CD4-positive, CD25-positive, alpha-beta regulatory T cell (primary cell): ENCODE measurements around the gene CTF1. TPM values are rescaled to one million over a fixed set of nuclear protein-coding genes. Genes with fewer than 3 reads are reported as not detected.

ENCODE experiments used
- ATAC-seq, 2 donors: fragments of 150-1000 bp; cut with Tn5 transposase; one replicate each; pipeline ENCODE4 v1.10.0; 2021; ENCODE audit warnings: low read depth in 2 of 2, moderate number of reproducible peaks in 2 of 2, moderate library complexity in 1 of 2
- DNase-seq, 3 donors: peaks; one replicate each; pipeline versions ENCODE4 v3.0.0 to v3.0.0-alpha.2; 2012 to 2022; ENCODE audit warnings: mixed read lengths in 1 of 3
- H3K27ac ChIP-seq: one replicate; pipeline ENCODE4 v1.7.0; 2013; ENCODE audit warnings: mild to moderate bottlenecking, low read length; ENCODE audit not compliant: insufficient read depth, poor library complexity, severe bottlenecking
- H3K27me3 ChIP-seq: one replicate; pipeline ENCODE4 v1.7.0; 2013; ENCODE audit warnings: low read length; ENCODE audit not compliant: control insufficient read depth, insufficient read depth
- H3K36me3 ChIP-seq: one replicate; pipeline ENCODE4 v1.7.0; 2013; ENCODE audit warnings: mild to moderate bottlenecking, low read length, moderate library complexity; ENCODE audit not compliant: control insufficient read depth, insufficient read depth
- H3K4me1 ChIP-seq: 2 replicates; pipeline ENCODE4 v1.7.0; 2013; ENCODE audit warnings: mild to moderate bottlenecking, low read length; ENCODE audit not compliant: insufficient read depth, control insufficient read depth, poor library complexity, severe bottlenecking
- H3K4me3 ChIP-seq: one replicate; pipeline ENCODE4 v1.7.0; 2013; ENCODE audit warnings: low read depth, mild to moderate bottlenecking, low read length, moderate library complexity
- H3K9me3 ChIP-seq, 2 experiments: 1 replicate in 1 of 2; 2 replicates in 1 of 2; pipeline ENCODE4 v1.7.0; 2013; ENCODE audit warnings: low read length in 2 of 2, mild to moderate bottlenecking in 1 of 2, moderate library complexity in 1 of 2; ENCODE audit not compliant: control insufficient read depth in 2 of 2
- H3K27ac Mint-ChIP-seq, 3 donors: one replicate each; pipeline ENCODE4 v1.8.0; 2020 to 2022; ENCODE audit warnings: mild to moderate bottlenecking in 3 of 3, mixed read lengths in 3 of 3, moderate library complexity in 2 of 3
- H3K27me3 Mint-ChIP-seq: one replicate; pipeline ENCODE4 v1.8.0; 2022; ENCODE audit warnings: mild to moderate bottlenecking, mixed read lengths
- H3K36me3 Mint-ChIP-seq: one replicate; pipeline ENCODE4 v1.8.0; 2020; ENCODE audit warnings: mixed read lengths
- H3K4me1 Mint-ChIP-seq, 4 donors: one replicate each; pipeline ENCODE4 v1.8.0; 2020 to 2022; ENCODE audit warnings: mixed read lengths in 4 of 4, mild to moderate bottlenecking in 1 of 4
- H3K4me3 Mint-ChIP-seq, 4 donors: one replicate each; pipeline ENCODE4 v1.8.0; 2020 to 2022; ENCODE audit warnings: mild to moderate bottlenecking in 4 of 4, mixed read lengths in 4 of 4, moderate library complexity in 3 of 4
- H3K9me3 Mint-ChIP-seq, 7 donors: one replicate each; pipeline ENCODE4 v1.8.0; 2020 to 2022; ENCODE audit warnings: mixed read lengths in 7 of 7, mild to moderate bottlenecking in 3 of 7, moderate library complexity in 2 of 7
- polyA plus RNA-seq, 4 donors: library from polyadenylated mRNA; unstranded; fragments of 300-500 nt; fragmentation: Illumina TruSeq; gene quantifications; one replicate each; pipeline ENCODE4 v1.2.3, GENCODE V29; 2021
- total RNA-seq: library from RNA; stranded (reverse); gene quantifications from one replicate; pipeline ENCODE4 v1.2.3, GENCODE V29; 2022

Gene CTF1
- total and polyA plus RNA-seq, 5 donors from 2014 or later, result 0.30 TPM; not detected in 4

- H3K27ac ChIP-seq, result peak overlapping the region; percentile 41
- H3K27ac Mint-ChIP-seq, result peak overlapping the region in 1 of 3 donors; percentile 69
These were observed 45.4 kb downstream of the CTF1 start for GRCh38 chr16:30941600-30942425.

GRCh38 chr16:30942426-30942806 lies 46.0 kb downstream of the CTF1 start:
- Mint-ChIP-seq H3K4me3 (peak overlapping the region in 1 of 4 donors; percentile 10), H3K36me3 (peaks cover 8% of the 10 kb centered on the region), H3K27me3 (no peaks in the 10 kb centered on the region), H3K27ac (peak overlapping the region in 1 of 3 donors; percentile 26), H3K4me1 (peaks cover 0 to 22% (median 3%) of the 10 kb centered on the region in 4 donors), H3K9me3 (no peaks in the 10 kb centered on the region)
- Histone ChIP-seq H3K27ac (peak overlapping the region; percentile 41), H3K9me3 (no peaks in the 10 kb centered on the region), H3K27me3 (no peaks in the 10 kb centered on the region), H3K4me1 (peaks cover 8% of the 10 kb centered on the region), H3K4me3 (no peak overlapping the region), H3K36me3 (peaks cover 3% of the 10 kb centered on the region)
- DNase-seq (no peak), ATAC-seq (no peak)

More at GRCh38 chr16:30941600-30942425, 45.4 kb downstream of the CTF1 start:
- no peaks in the 10 kb centered on the region for H3K9me3 Mint-ChIP-seq
- Histone ChIP-seq H3K27me3 (no peaks in the 10 kb centered on the region), H3K36me3 (peaks cover 3% of the 10 kb centered on the region), H3K4me3 (no peak overlapping the region), H3K4me1 (peaks cover 8% of the 10 kb centered on the region), H3K9me3 (no peaks in the 10 kb centered on the region)
- ATAC-seq (peak; percentile 88), DNase-seq (peak; percentile 54 to 83 (median 60))
- H3K4me3 Mint-ChIP-seq, result peak overlapping the region in 1 of 4 donors; percentile 36
- H3K27me3 Mint-ChIP-seq, result no peaks in the 10 kb centered on the region
- peaks cover 0 to 22% (median 4%) of the 10 kb centered on the region in 4 donors for H3K4me1 Mint-ChIP-seq
- H3K36me3 Mint-ChIP-seq, result peaks cover 8% of the 10 kb centered on the region

DNA sequence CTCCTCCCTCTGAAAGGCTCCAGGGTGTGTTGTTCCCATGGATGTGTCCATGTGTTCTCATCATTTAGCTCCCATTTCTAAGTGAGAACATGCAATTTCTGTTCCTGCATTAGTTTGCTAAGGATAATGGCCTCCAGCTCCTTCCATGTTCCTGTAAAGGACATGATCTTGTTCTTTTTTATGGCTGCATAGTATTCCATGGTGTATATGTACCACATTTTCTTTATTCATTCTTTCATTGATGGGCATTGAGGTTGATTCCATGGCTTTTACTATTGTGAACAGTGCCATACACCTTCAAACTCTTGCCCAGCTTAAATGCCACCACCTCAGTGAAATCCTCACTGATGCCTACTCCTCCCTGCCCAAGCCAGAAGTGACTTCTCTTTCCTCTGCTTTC lies 47.9 kb downstream of the CTF1 start:
- Mint-ChIP-seq H3K9me3 (no peaks in the 10 kb centered on the region), H3K4me3 (no peak overlapping the region), H3K4me1 (peaks cover 0 to 25% (median 0%) of the 10 kb centered on the region in 4 donors), H3K27ac (peak overlapping the region in 1 of 3 donors; percentile 15), H3K36me3 (peaks cover 8% of the 10 kb centered on the region), H3K27me3 (no peaks in the 10 kb centered on the region)
- Histone ChIP-seq H3K36me3 (peaks cover 3% of the 10 kb centered on the region), H3K4me1 (peaks cover 18% of the 10 kb centered on the region), H3K27me3 (no peaks in the 10 kb centered on the region), H3K27ac (no peak overlapping the region), H3K4me3 (no peak overlapping the region), H3K9me3 (no peaks in the 10 kb centered on the region)
- DNase-seq (no peak), ATAC-seq (no peak)

DNA sequence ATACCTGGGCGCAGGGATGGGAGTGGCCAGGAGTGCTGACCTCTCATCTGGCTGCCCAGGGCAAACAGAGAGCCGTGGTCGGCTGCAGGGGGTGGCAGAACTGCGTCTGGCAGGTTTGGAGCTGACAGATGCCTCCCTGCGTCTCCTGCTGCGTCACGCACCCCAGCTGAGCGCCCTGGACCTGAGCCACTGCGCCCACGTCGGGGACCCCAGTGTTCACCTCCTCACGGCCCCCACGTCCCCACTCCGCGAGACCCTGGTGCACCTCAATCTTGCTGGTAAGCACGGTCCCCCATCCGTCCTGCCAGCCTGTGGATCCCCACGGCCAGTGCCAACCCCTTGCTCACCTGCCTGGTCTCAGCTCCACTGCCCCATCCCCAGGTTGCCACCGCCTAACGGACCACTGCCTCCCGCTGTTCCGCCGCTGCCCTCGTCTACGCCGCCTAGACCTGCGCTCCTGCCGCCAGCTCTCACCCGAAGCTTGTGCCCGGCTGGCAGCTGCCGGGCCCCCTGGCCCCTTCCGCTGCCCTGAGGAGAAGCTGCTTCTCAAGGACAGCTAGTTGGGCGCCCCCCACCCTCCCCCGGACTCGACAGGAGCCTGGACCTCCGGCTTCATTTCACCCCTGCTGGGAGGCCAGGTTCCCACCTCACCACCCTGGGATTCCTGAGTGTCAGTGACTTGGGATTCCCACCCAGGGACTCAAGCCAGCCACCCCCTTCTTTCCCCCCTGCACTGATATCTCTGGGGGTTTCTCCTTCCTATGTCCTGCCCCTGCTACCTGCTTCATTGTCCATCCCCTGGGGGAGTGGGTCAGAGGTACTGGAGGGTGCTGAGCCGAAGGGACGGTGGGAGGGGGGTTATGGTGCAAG lies 50.5 kb downstream of the CTF1 start:
- H3K27me3 ChIP-seq, result no peaks in the 10 kb centered on the region
- H3K4me3 ChIP-seq, result no peak overlapping the region
- H3K4me1 Mint-ChIP-seq, result peaks cover 0 to 32% (median 13%) of the 10 kb centered on the region in 4 donors
- peaks cover 8% of the 10 kb centered on the region for H3K36me3 Mint-ChIP-seq
- H3K9me3 Mint-ChIP-seq, result no peaks in the 10 kb centered on the region
- H3K27ac ChIP-seq, result no peak overlapping the region
- H3K9me3 ChIP-seq, result no peaks in the 10 kb centered on the region
- peak overlapping the region in 1 of 3 donors; percentile 56 for H3K27ac Mint-ChIP-seq
- H3K27me3 Mint-ChIP-seq, result no peaks in the 10 kb centered on the region
- peaks cover 3% of the 10 kb centered on the region for H3K36me3 ChIP-seq
- peaks cover 32% of the 10 kb centered on the region for H3K4me1 ChIP-seq
- peak overlapping the region in 3 of 4 donors; percentile 47 to 86 (median 82) for H3K4me3 Mint-ChIP-seq
- ATAC-seq, result no peak
- no peak for DNase-seq

DNA sequence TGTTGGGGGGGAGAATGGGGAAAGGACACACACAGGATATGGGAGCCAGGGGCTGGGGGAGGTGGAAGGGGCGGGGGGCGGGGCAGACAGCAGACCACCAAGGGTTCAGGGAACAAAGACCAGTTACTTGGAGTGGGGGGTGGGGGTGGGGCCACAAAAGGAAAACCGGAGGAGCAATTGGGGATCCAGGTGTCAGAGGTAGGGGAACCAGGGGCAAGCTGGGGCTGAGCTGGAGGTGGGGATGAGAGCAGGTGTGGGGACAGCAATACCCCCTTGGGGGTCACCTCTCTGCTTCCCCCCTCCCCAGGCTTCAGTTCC lies 51.1 kb downstream of the CTF1 start:
- Histone ChIP-seq H3K27me3 (no peaks in the 10 kb centered on the region), H3K27ac (no peak overlapping the region), H3K4me1 (peaks cover 27% of the 10 kb centered on the region), H3K36me3 (peaks cover 3% of the 10 kb centered on the region), H3K4me3 (no peak overlapping the region), H3K9me3 (no peaks in the 10 kb centered on the region)
- Mint-ChIP-seq H3K36me3 (peaks cover 8% of the 10 kb centered on the region), H3K27ac (no peak overlapping the region), H3K4me3 (no peak overlapping the region), H3K9me3 (no peaks in the 10 kb centered on the region), H3K4me1 (peaks cover 0 to 27% (median 13%) of the 10 kb centered on the region in 4 donors), H3K27me3 (no peaks in the 10 kb centered on the region)
- ATAC-seq (no peak), DNase-seq (no peak)

- H3K27me3 Mint-ChIP-seq, result no peaks in the 10 kb centered on the region
- ATAC-seq (no peak), DNase-seq (no peak)
- H3K9me3 ChIP-seq, result no peaks in the 10 kb centered on the region
- H3K4me3 Mint-ChIP-seq, result peak overlapping the region in 2 of 4 donors; percentile 16 to 93
- no peaks in the 10 kb centered on the region for H3K9me3 Mint-ChIP-seq
- peak overlapping the region; percentile 63 for H3K27ac ChIP-seq
- peaks cover 27% of the 10 kb centered on the region for H3K4me1 ChIP-seq
- H3K4me1 Mint-ChIP-seq, result peaks cover 0 to 23% (median 13%) of the 10 kb centered on the region in 4 donors
- peaks cover 8% of the 10 kb centered on the region for H3K36me3 Mint-ChIP-seq
- peak overlapping the region in 1 of 3 donors; percentile 31 for H3K27ac Mint-ChIP-seq
- H3K4me3 ChIP-seq, result no peak overlapping the region
- H3K27me3 ChIP-seq, result no peaks in the 10 kb centered on the region
- H3K36me3 ChIP-seq, result peaks cover 3% of the 10 kb centered on the region
These were observed 51.6 kb downstream of the CTF1 start for GRCh38 chr16:30947859-30948666.
